GM13977 (cell line): ENCODE data around the gene NFIA.

Source experiments
- DNase-seq: peaks from one replicate; pipeline ENCODE4 v3.0.0; 2012; ENCODE audit warnings: low spot score
- in situ Hi-C: fragments of 300-500 bp; cut with MboI; formaldehyde crosslinking; loops from one replicate; pipeline ENCODE4 v1.12.0; 2022; ENCODE audit warnings: low sequenced_read_pairs, low pct_unique_long_range_greater_than_20kb, mixed read lengths, inconsistent platforms; ENCODE audit not compliant: unreplicated experiment
- TF ChIP-seq, protein P1 (sequence below): IDR thresholded peaks from 2 replicates; pipeline ENCODE4 v1.5.1; 2012; ENCODE audit warnings: mild to moderate bottlenecking, control low read depth; ENCODE audit not compliant: insufficient read depth; ENCODE audit errors: extremely low read depth, missing control alignments

NFIA gene

DNA sequence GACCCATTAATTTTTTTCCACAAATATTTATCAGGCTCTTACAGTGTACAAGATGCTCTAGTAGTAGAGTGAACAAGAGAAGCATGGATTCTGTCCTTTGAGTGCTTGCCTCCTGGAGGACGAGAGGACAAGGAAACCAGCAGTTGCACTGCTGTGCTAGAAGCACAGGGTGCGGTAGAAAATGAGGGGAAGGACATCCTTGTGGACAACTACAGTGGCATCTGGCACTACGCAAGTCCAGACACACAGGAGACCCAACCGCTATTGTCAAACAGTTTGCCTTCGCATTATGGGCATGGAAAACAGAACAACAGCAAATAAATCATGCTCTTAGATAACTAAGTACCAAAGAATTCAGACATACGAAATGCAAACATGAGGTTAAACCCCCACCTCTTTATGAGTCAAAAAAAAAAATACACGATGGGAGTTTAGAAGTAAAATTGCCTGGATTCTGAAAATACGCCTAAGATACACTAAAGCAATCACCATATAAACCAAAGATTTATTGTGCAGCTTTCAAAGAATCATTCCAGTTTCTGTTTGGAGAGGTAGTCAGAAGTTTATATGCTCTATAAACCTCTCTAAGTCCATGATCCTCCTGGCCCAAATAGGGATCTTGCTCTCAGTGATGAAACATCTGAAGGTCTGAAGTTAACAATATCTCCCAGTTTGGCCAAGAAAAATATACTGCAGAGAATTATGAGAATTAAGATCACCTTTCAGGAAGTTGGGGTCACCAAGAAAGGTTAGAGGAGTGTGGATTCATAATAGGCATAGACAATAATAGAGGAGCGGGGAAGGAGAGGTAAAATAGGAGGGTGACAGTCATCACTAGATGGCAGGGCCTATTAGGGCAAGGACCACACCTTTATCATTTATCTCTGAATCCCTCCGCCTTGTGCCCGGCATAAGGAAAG lies 307.8 kb downstream of the NFIA start:
- in situ Hi-C loops = no loop called here
- DNase-seq = no peak
- TF ChIP-seq, protein P1, sequence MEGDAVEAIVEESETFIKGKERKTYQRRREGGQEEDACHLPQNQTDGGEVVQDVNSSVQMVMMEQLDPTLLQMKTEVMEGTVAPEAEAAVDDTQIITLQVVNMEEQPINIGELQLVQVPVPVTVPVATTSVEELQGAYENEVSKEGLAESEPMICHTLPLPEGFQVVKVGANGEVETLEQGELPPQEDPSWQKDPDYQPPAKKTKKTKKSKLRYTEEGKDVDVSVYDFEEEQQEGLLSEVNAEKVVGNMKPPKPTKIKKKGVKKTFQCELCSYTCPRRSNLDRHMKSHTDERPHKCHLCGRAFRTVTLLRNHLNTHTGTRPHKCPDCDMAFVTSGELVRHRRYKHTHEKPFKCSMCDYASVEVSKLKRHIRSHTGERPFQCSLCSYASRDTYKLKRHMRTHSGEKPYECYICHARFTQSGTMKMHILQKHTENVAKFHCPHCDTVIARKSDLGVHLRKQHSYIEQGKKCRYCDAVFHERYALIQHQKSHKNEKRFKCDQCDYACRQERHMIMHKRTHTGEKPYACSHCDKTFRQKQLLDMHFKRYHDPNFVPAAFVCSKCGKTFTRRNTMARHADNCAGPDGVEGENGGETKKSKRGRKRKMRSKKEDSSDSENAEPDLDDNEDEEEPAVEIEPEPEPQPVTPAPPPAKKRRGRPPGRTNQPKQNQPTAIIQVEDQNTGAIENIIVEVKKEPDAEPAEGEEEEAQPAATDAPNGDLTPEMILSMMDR = no peak

DNA sequence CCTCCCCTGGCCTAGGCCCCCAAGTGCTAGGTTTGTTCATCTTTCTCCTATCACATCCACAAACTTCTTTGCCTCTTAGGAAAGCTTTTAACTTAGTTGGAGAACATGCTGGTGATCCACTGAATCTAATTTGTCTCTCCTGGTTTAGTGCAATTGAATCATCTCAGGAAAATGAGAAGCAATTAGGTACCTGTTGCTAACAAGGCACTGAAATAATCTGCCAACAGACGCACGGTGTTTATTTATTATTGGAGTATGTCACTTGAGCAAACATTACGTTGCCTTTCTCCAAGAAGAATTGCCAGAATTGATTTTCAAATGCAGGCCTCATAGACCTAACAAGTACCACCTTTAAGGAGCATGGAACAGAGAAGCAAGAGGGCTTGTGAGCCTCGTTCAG lies 309.4 kb downstream of the NFIA start:
- TF ChIP-seq, protein P1 = no peak
- no peak for DNase-seq
- in situ Hi-C loops = no loop called here

DNA sequence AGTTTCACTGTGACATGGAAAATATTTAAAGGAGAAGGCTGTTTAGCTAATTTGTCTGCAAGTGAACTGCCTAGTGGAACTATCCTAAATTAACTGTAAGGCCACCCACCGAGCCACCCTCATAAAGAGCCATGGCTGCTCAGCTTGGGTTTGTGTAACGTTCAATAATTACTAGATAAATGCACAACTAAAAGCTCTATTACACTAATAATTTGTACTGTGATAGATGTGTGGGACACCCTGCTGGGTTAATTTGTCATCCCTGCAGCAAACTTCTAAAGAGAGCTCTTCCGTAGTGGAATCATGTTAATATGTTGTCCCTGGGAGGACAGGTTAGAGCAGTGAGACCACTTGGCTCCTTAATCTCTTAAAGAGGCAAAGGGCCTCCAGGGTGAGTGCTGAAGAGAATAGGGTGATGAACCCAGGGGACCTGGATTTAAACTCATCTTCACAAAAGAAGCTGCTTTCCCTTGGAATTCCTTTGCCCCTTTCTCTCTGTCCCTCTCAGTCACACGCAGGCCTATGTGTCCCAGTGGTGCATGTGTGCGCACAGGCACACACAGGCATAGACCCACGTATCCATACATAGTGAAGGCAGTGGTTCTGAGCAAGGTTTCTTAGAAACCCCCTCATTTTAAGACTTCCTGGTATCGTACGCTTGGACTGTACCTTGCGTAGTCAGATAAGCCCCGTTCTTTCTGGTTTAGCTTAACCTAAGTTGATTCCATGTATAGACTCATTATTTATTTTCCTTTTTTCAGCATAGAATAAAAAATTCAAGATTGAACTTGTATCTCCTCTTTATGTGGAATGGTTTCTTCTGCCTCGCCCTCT lies 310.3 kb downstream of the NFIA start:
- DNase-seq = no peak
- in situ Hi-C loops = no loop called here
- TF ChIP-seq, protein P1 = no peak

DNA sequence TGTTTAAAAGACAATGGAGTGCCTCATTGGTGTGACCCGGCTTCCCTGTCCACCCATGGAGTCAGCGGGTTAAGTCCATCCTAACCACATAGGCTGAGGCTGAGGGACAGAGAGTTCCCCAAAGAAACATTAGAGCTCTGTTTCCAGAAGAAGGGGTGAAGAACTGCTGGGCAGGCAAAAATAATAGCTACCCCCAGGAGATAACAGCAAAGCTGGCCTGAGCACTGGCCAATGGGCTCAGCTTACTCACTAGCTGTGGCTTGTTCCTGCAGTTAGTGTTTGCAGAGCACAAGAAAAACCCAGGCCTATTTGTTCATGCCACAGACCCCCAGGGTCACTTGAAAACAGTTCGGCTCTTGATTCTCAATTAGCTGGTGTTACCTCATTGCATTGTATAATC lies 311.2 kb downstream of the NFIA start:
- TF ChIP-seq, protein P1 = no peak
- no peak for DNase-seq
- in situ Hi-C loops = no loop called here

DNA sequence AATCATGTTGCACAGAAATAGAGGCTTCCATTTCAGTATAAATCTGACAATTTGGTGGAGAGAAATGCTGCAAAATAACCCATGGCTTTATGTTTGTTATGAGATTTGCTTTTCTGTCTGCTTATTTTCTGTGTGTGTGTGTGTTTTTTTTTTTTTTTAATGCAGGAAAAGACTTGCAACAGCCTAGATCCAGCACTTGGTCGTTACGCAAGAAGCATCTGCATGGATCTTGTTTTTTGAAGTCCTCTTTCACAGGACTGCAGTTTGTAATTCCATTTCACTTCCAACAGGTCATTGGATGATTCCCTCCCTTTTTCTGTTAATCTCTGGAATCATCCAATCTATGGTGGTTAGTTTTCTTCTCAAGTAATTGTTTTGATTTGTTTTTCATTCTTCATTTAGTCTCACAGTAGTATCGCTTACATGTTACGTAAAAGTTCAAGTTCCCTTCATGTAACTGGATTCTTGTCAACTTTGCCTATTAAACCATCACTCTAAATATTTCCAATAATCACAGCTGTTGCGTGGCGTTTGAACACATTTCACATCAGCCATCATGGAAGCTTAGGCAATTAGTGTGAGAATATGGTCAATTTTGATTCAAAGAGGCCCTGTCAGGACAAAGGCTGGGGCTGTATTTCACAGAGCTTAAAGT lies 312.9 kb downstream of the NFIA start:
- in situ Hi-C loops = no loop called here
- no peak for DNase-seq
- TF ChIP-seq, protein P1 = no peak

DNA sequence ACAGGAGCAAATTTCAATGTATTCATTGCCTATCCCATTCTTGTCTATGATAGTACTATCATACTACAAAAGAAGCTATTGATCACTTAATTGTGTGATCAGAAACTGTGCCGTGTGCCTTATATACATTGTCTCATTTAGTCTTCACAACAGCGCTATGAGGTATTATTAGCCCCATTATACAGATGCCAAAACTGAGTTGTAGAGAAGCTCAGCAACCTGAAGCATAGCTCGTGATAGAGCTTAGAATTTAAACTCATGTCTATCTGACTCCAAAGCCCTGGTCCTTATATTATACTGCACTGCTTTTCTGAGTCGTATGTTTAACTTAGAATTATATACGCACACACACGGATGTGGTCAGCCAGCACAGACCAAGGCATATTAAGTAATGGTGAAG lies 315.1 kb downstream of the NFIA start:
- DNase-seq = no peak
- in situ Hi-C loops = no loop called here

More for the DNA sequence above, 315.1 kb downstream of the NFIA start:
- TF ChIP-seq, protein P1 = no peak
